Measurements from ENCODE around the gene LARGE1. TPM values are rescaled to one million over a fixed set of nuclear protein-coding genes. Genes with fewer than 3 reads are reported as not detected.

LARGE1 gene
- total RNA-seq, 1 donor: 22.8 TPM

GRCh38 chr22:33582822-33583400 is 337.4 kb downstream of the LARGE1 start:
- no peak overlapping the region for H3K27ac ChIP-seq (ENCODE audit: low read depth, low read length)
- no peaks in the 10 kb centered on the region for H3K36me3 ChIP-seq (ENCODE audit: insufficient read depth, low read length)
- no peaks in the 10 kb centered on the region for H3K4me1 ChIP-seq (ENCODE audit: insufficient read depth, low read length)
- H3K79me2 ChIP-seq (ENCODE audit: insufficient read depth, low read length): no peaks in the 10 kb centered on the region
- no peaks in the 10 kb centered on the region for H4K20me1 ChIP-seq (ENCODE audit: insufficient read depth, low read length)
- H3K4me2 ChIP-seq (ENCODE audit: insufficient read depth, low read length): no peak overlapping the region
- H3K9me3 ChIP-seq (ENCODE audit: low read depth, low read length): no peaks in the 10 kb centered on the region
- DNase-seq (ENCODE audit: insufficient read length, low spot score, missing footprints): no peak
- no peak overlapping the region for H2AFZ ChIP-seq (ENCODE audit: low read length)
- H3K27me3 ChIP-seq (ENCODE audit: insufficient read depth, low read length): no peaks in the 10 kb centered on the region
- TF ChIP-seq CTCF (IDR thresholded peaks at IDR 0.05; ENCODE audit: extremely low read depth, low read depth, low read length): no peak
- no peak overlapping the region for H3K4me3 ChIP-seq (ENCODE audit: insufficient read depth, low read length)

- Histone ChIP-seq H4K20me1 (ENCODE audit: insufficient read depth, low read length) (no peaks in the 10 kb centered on the region), H3K9me3 (ENCODE audit: low read depth, low read length) (no peaks in the 10 kb centered on the region), H3K4me2 (ENCODE audit: insufficient read depth, low read length) (no peak overlapping the region), H3K4me1 (ENCODE audit: insufficient read depth, low read length) (no peaks in the 10 kb centered on the region), H3K36me3 (ENCODE audit: insufficient read depth, low read length) (no peaks in the 10 kb centered on the region), H3K27ac (ENCODE audit: low read depth, low read length) (no peak overlapping the region), H3K79me2 (ENCODE audit: insufficient read depth, low read length) (no peaks in the 10 kb centered on the region), H3K27me3 (ENCODE audit: insufficient read depth, low read length) (no peaks in the 10 kb centered on the region), H3K4me3 (ENCODE audit: insufficient read depth, low read length) (no peak overlapping the region), H2AFZ (ENCODE audit: low read length) (no peak overlapping the region)
- DNase-seq (ENCODE audit: insufficient read length, low spot score, missing footprints): no peak
- TF ChIP-seq CTCF (IDR thresholded peaks at IDR 0.05; ENCODE audit: extremely low read depth, low read depth, low read length): no peak
These were observed 340.0 kb downstream of the LARGE1 start for GRCh38 chr22:33580310-33580709.

- Histone ChIP-seq H3K79me2 (ENCODE audit: insufficient read depth, low read length) (no peaks in the 10 kb centered on the region), H3K4me3 (ENCODE audit: insufficient read depth, low read length) (no peak overlapping the region), H3K4me1 (ENCODE audit: insufficient read depth, low read length) (no peaks in the 10 kb centered on the region), H3K9me3 (ENCODE audit: low read depth, low read length) (no peaks in the 10 kb centered on the region), H3K36me3 (ENCODE audit: insufficient read depth, low read length) (no peaks in the 10 kb centered on the region), H2AFZ (ENCODE audit: low read length) (no peak overlapping the region), H3K27me3 (ENCODE audit: insufficient read depth, low read length) (no peaks in the 10 kb centered on the region), H3K4me2 (ENCODE audit: insufficient read depth, low read length) (no peak overlapping the region), H4K20me1 (ENCODE audit: insufficient read depth, low read length) (no peaks in the 10 kb centered on the region), H3K27ac (ENCODE audit: low read depth, low read length) (no peak overlapping the region)
- peak; percentile 44 for DNase-seq (ENCODE audit: insufficient read length, low spot score, missing footprints)
- peak; percentile 84 for TF ChIP-seq CTCF (IDR thresholded peaks at IDR 0.05; ENCODE audit: extremely low read depth, low read depth, low read length)
These were observed 340.7 kb downstream of the LARGE1 start for GRCh38 chr22:33579448-33580093.

- Histone ChIP-seq H4K20me1 (ENCODE audit: insufficient read depth, low read length) (no peaks in the 10 kb centered on the region), H2AFZ (ENCODE audit: low read length) (no peak overlapping the region), H3K36me3 (ENCODE audit: insufficient read depth, low read length) (no peaks in the 10 kb centered on the region), H3K4me2 (ENCODE audit: insufficient read depth, low read length) (no peak overlapping the region), H3K9me3 (ENCODE audit: low read depth, low read length) (no peaks in the 10 kb centered on the region), H3K27me3 (ENCODE audit: insufficient read depth, low read length) (no peaks in the 10 kb centered on the region), H3K4me1 (ENCODE audit: insufficient read depth, low read length) (no peaks in the 10 kb centered on the region), H3K4me3 (ENCODE audit: insufficient read depth, low read length) (no peak overlapping the region), H3K79me2 (ENCODE audit: insufficient read depth, low read length) (no peaks in the 10 kb centered on the region), H3K27ac (ENCODE audit: low read depth, low read length) (no peak overlapping the region)
- TF ChIP-seq CTCF (IDR thresholded peaks at IDR 0.05; ENCODE audit: extremely low read depth, low read depth, low read length): no peak
- no peak for DNase-seq (ENCODE audit: insufficient read length, low spot score, missing footprints)
These were observed 341.5 kb downstream of the LARGE1 start for GRCh38 chr22:33578752-33579151.

Data from osteoblast (primary cell).